Measurements from ENCODE around the gene MAP1B. TPM values are rescaled to one million over a fixed set of nuclear protein-coding genes. Genes with fewer than 3 reads are reported as not detected.

The MAP1B gene
- total RNA-seq, 4 donors from 2014 or later, result 44.2 to 120 (median 83.4) TPM

DNA sequence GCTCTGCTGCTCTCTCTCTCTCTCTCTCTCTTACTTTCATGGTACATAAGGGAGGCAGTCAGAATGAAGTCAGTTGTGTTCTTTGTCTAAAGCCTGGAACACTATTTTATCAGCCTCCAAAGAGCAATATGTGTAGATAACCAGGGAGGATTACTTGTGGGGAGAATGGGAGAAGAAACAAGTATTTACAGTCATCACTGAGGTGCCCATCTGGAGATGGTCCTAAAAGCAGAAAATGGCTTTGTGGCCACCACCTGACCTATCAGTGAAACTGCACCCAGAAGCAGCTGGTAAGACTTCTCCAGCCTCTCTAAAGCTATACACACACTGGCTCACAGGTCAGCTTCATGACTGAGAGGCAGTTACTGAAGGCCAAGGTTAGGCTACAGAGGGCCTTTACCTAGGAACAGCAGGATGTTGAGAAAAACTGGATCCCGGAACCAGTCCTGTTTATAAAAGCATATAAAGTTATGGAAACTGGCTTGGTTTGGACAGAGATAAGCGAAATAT is 137.6 kb downstream of the MAP1B start:
- intact Hi-C loops (cut with DNase I; ENCODE audit: low total_unique reads), result loop anchor here (10.0 kb wide), 1 partner anchor 110 kb away; no protein-coding TSS in a partner anchor
- H3K36me3 ChIP-seq, result no peaks in the 10 kb centered on the region
- peaks cover 26 to 34% of the 10 kb centered on the region in 2 donors for H3K4me1 ChIP-seq
- TF ChIP-seq POLR2A (IDR thresholded peaks at IDR 0.05), result no peak
- TF ChIP-seq, protein P1, sequence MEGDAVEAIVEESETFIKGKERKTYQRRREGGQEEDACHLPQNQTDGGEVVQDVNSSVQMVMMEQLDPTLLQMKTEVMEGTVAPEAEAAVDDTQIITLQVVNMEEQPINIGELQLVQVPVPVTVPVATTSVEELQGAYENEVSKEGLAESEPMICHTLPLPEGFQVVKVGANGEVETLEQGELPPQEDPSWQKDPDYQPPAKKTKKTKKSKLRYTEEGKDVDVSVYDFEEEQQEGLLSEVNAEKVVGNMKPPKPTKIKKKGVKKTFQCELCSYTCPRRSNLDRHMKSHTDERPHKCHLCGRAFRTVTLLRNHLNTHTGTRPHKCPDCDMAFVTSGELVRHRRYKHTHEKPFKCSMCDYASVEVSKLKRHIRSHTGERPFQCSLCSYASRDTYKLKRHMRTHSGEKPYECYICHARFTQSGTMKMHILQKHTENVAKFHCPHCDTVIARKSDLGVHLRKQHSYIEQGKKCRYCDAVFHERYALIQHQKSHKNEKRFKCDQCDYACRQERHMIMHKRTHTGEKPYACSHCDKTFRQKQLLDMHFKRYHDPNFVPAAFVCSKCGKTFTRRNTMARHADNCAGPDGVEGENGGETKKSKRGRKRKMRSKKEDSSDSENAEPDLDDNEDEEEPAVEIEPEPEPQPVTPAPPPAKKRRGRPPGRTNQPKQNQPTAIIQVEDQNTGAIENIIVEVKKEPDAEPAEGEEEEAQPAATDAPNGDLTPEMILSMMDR (IDR thresholded peaks at IDR 0.05 in 4 of 5, conservative IDR thresholded peaks at IDR 0.05 in 1 of 5), result peak in 1 of 5 experiments; percentile 27
- no peak overlapping the region for H3K27ac ChIP-seq
- H3K4me3 ChIP-seq, result no peak overlapping the region
- in situ Hi-C loops (cut with MboI; ENCODE audit: low sequenced_read_pairs in 4 of 4), result no loop called here
- H3K27me3 ChIP-seq, result no peaks in the 10 kb centered on the region
- DNase-seq, result no peak
- ATAC-seq, result peak in 1 of 2 donors; percentile 70
- no peaks in the 10 kb centered on the region for H3K9me3 ChIP-seq

DNA sequence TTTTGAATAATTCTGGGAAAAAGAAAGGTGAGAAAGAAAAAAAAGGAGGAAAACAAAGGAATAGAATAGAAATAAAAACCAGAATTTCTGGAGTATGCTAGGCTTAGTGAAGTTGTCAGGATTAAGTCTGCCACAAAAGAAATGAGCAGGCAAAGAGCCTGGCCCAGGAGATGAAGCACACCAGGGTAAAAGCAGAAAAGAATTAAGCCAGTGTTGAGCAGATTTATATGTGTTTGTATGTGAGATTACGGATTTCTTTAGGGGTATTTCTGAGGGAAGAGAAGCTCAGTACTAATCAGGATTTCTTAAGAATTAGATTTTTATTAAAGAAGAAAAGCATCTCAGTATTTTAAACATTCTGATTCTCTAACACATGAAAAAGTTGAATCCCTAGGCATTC is 138.3 kb downstream of the MAP1B start:
- ATAC-seq (no peak), DNase-seq (no peak)
- no peak for TF ChIP-seq POLR2A (IDR thresholded peaks at IDR 0.05)
- TF ChIP-seq, protein P1 (IDR thresholded peaks at IDR 0.05 in 4 of 5, conservative IDR thresholded peaks at IDR 0.05 in 1 of 5), result no peak
- Histone ChIP-seq H3K27me3 (no peaks in the 10 kb centered on the region), H3K36me3 (no peaks in the 10 kb centered on the region), H3K4me1 (peaks cover 26 to 34% of the 10 kb centered on the region in 2 donors), H3K9me3 (no peaks in the 10 kb centered on the region), H3K4me3 (no peak overlapping the region), H3K27ac (peak overlapping the region in 1 of 4 donors; percentile 39)
- intact Hi-C loops (cut with DNase I; ENCODE audit: low total_unique reads) (loop anchor here (10.0 kb wide), 1 partner anchor 111 kb away; no protein-coding TSS in a partner anchor), in situ Hi-C loops (cut with MboI; ENCODE audit: low sequenced_read_pairs in 4 of 4) (no loop called here)

GRCh38 chr5:72245951-72246532 is 138.8 kb downstream of the MAP1B start:
- H3K4me3 ChIP-seq, result no peak overlapping the region
- ATAC-seq, result no peak
- no peaks in the 10 kb centered on the region for H3K36me3 ChIP-seq
- intact Hi-C loops (cut with DNase I; ENCODE audit: low total_unique reads), result loop anchor here (10.0 kb wide), 1 partner anchor 111 kb away; no protein-coding TSS in a partner anchor
- DNase-seq, result no peak
- TF ChIP-seq, protein P1 (IDR thresholded peaks at IDR 0.05 in 4 of 5, conservative IDR thresholded peaks at IDR 0.05 in 1 of 5), result no peak
- TF ChIP-seq POLR2A (IDR thresholded peaks at IDR 0.05), result no peak
- H3K27me3 ChIP-seq, result no peaks in the 10 kb centered on the region
- in situ Hi-C loops (cut with MboI; ENCODE audit: low sequenced_read_pairs in 4 of 4), result no loop called here
- peak overlapping the region in 2 of 4 donors; percentile 39 to 51 for H3K27ac ChIP-seq
- H3K9me3 ChIP-seq, result no peaks in the 10 kb centered on the region
- H3K4me1 ChIP-seq, result peaks cover 26 to 34% of the 10 kb centered on the region in 2 donors

GRCh38 chr5:72246954-72247442 is 139.7 kb downstream of the MAP1B start:
- TF ChIP-seq POLR2A (IDR thresholded peaks at IDR 0.05), result no peak
- TF ChIP-seq, protein P1 (IDR thresholded peaks at IDR 0.05 in 4 of 5, conservative IDR thresholded peaks at IDR 0.05 in 1 of 5), result no peak
- Histone ChIP-seq H3K4me3 (no peak overlapping the region), H3K27ac (peak overlapping the region; percentile 19 to 51 (median 36)), H3K36me3 (no peaks in the 10 kb centered on the region), H3K4me1 (peaks cover 29 to 43% of the 10 kb centered on the region in 2 donors), H3K9me3 (no peaks in the 10 kb centered on the region), H3K27me3 (no peaks in the 10 kb centered on the region)
- intact Hi-C loops (cut with DNase I; ENCODE audit: low total_unique reads) (loop anchor here (10.0 kb wide), 1 partner anchor 112 kb away; no protein-coding TSS in a partner anchor), in situ Hi-C loops (cut with MboI; ENCODE audit: low sequenced_read_pairs in 4 of 4) (no loop called here)
- ATAC-seq (peak; percentile 23 to 41), DNase-seq (no peak)
